H1 (cell line): ENCODE measurements around the gene PTH1R.

Experiments
- CTCF ChIP-seq, 3 experiments: IDR thresholded peaks; 1 replicate in 2 of 3; 2 replicates in 1 of 3; pipeline versions ENCODE4 v1.5.1 to v1.6.1; 2011; ENCODE audit warnings: low read length in 3 of 3, mild to moderate bottlenecking in 3 of 3, inconsistent platforms in 2 of 3, low read depth in 1 of 3, moderate library complexity in 1 of 3; ENCODE audit not compliant: insufficient read depth in 1 of 3; ENCODE audit errors: control extremely low read depth in 1 of 3
- EZH2 ChIP-seq: fragments of 200-600 bp; sonication (generic); IDR thresholded peaks from 2 replicates; pipeline ENCODE4 v1.7.1; 2012; ENCODE audit warnings: low read depth, mild to moderate bottlenecking, moderate library complexity, low read length, inconsistent platforms; ENCODE audit not compliant: severe bottlenecking
- JUN ChIP-seq: IDR thresholded peaks from 2 replicates; pipeline ENCODE4 v1.6.1; 2011; ENCODE audit warnings: low read depth, mild to moderate bottlenecking, improper control_type of control experiment, low read length
- POLR2AphosphoS5 ChIP-seq: IDR thresholded peaks from 2 replicates; pipeline ENCODE4 v1.6.1; 2011; ENCODE audit warnings: low read depth, low read length
- RAD21 ChIP-seq, 2 experiments: IDR thresholded peaks in 1 of 2; conservative IDR thresholded peaks in 1 of 2; 2 replicates each; pipeline ENCODE4 v1.6.1; 2011; ENCODE audit warnings: low read depth in 2 of 2, low read length in 2 of 2, improper control_type of control experiment in 1 of 2, inconsistent platforms in 1 of 2, mild to moderate bottlenecking in 1 of 2, moderate library complexity in 1 of 2

- no peak for TF ChIP-seq CTCF (IDR thresholded peaks at IDR 0.05; ENCODE audit: control extremely low read depth in 1 of 3, insufficient read depth in 1 of 3, low read depth in 1 of 3, low read length in 3 of 3)
- no peak for TF ChIP-seq POLR2AphosphoS5
- TF ChIP-seq EZH2: no peak
- no peak for TF ChIP-seq RAD21 (IDR thresholded peaks at IDR 0.05 in 1 of 2, conservative IDR thresholded peaks at IDR 0.05 in 1 of 2; ENCODE audit: low read depth in 2 of 2, low read length in 2 of 2)
- TF ChIP-seq JUN: no peak
Observed at GRCh38 chr3:46944191-46944590, 66.7 kb downstream of the PTH1R start.
